ENCODE data around the gene PIK3C3.

Gene PIK3C3

GRCh38 chr18:42126586-42126985 is 171.6 kb downstream of the PIK3C3 start:
- no peak for DNase-seq (ENCODE audit: low read depth in 2 of 2)

GRCh38 chr18:42131066-42131929 is 176.3 kb downstream of the PIK3C3 start:
- no peak for DNase-seq (ENCODE audit: low read depth in 2 of 2)

GRCh38 chr18:42131930-42132244 is 176.9 kb downstream of the PIK3C3 start:
- DNase-seq (ENCODE audit: low read depth in 2 of 2): no peak
